ENCODE measurements around the gene CACNB1. TPM values are rescaled to one million over a fixed set of nuclear protein-coding genes. Genes with fewer than 3 reads are reported as not detected.

CACNB1 gene
- total and polyA plus RNA-seq, 2 donors (not counting 1 experiment from before 2014, with no cell fraction given), result 3.8 to 12.4 TPM

DNA sequence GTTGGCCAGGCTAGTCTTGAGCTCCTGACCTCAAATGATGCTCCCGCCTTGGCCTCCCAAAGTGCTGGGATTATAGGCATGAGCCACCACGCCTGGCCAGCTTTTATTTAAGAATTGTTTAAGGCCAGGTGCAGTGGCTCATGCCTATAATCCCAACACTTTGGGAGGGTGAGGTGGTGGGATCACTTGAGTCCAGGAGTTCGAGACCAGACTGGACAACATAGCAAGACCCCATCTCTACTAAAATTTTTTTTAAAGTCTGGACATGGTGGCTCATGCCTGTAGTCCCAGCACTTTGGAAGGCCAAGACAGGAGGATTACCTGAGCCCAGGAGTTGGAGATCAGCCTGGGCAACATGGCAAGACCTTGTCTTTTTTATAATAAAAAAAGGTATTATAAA is 51.2 kb downstream of the CACNB1 start:
- Mint-ChIP-seq H3K27ac (no peak overlapping the region), H3K9me3 (ENCODE audit: insufficient read depth) (no peaks in the 10 kb centered on the region), H3K27me3 (peaks cover 42% of the 10 kb centered on the region), H3K4me1 (peaks cover 4% of the 10 kb centered on the region), H3K4me3 (no peak overlapping the region)
- no peak overlapping the region for H3K9ac ChIP-seq (ENCODE audit: low read length)
- H3K79me2 ChIP-seq (ENCODE audit: control insufficient read depth, insufficient read depth, low read length), result no peaks in the 10 kb centered on the region
- intact Hi-C loops (cut with micrococcal nuclease), result no loop called here
- DNase-seq (no peak), ATAC-seq (ENCODE audit: low read depth) (no peak)
- H4K20me1 ChIP-seq (ENCODE audit: control insufficient read depth, insufficient read depth, low read length, poor library complexity, severe bottlenecking), result no peaks in the 10 kb centered on the region
- peaks cover 0 to 28% (median 14%) of the 10 kb centered on the region in 4 experiments for H3K27me3 ChIP-seq (replicated peaks in 1 of 4; ENCODE audit: control extremely low read depth in 1 of 4, control insufficient read depth in 3 of 4, insufficient read depth in 4 of 4, low read length in 3 of 4)
- peaks cover 0 to 2% (median 1%) of the 10 kb centered on the region in 3 donors for H3K9me3 ChIP-seq (ENCODE audit: control extremely low read depth in 1 of 3, control insufficient read depth in 2 of 3, insufficient read depth in 1 of 3, low read length in 2 of 3)
- H3K4me3 ChIP-seq (ENCODE audit: control extremely low read depth in 1 of 5, extremely low read depth in 1 of 5, insufficient read depth in 1 of 5, low read depth in 2 of 5, low read length in 4 of 5), result no peak overlapping the region
- no peak overlapping the region for H2AFZ ChIP-seq (ENCODE audit: insufficient read depth, low read depth, low read length, poor library complexity, severe bottlenecking)
- H3K27ac ChIP-seq (ENCODE audit: low read length in 2 of 2), result no peak overlapping the region
- WGBS (ENCODE audit: insufficient coverage), result no CpG with 5 or more reads among the region's 3 CpGs
- peaks cover 6 to 8% of the 10 kb centered on the region in 2 donors for H3K4me1 ChIP-seq (ENCODE audit: control insufficient read depth in 2 of 2, insufficient read depth in 2 of 2, low read length in 2 of 2)
- H3K36me3 ChIP-seq (replicated peaks in 1 of 2; ENCODE audit: control extremely low read depth in 1 of 2, control insufficient read depth in 1 of 2, extremely low read depth in 1 of 2, insufficient read depth in 2 of 2, low read length in 1 of 2), result no peaks in the 10 kb centered on the region
- TF ChIP-seq CTCF (IDR thresholded peaks at IDR 0.05), result no peak
- no peak for TF ChIP-seq EZH2 (IDR thresholded peaks at IDR 0.05; ENCODE audit: borderline replicate concordance, insufficient read depth, low read depth, low read length, poor library complexity, severe bottlenecking)
- no peak overlapping the region for H3K4me2 ChIP-seq (replicated peaks; ENCODE audit: low read depth, low read length, poor library complexity, severe bottlenecking)
- POLR2A ChIA-PET, result interaction anchor here (0.6 to 0.7 kb wide), 2 partner anchors 389 to 393 kb away, joined by 5 to 8 read pairs; no protein-coding TSS in a partner anchor
- CTCF ChIA-PET, result interaction anchor here (1.0 to 2.0 kb wide), 3 partner anchors 13 to 163 kb away, joined by 3 to 7 read pairs (median 5); no protein-coding TSS in a partner anchor

- H4K20me1 ChIP-seq (ENCODE audit: control insufficient read depth, insufficient read depth, low read length, poor library complexity, severe bottlenecking), result no peaks in the 10 kb centered on the region
- H3K36me3 ChIP-seq (replicated peaks in 1 of 2; ENCODE audit: control extremely low read depth in 1 of 2, control insufficient read depth in 1 of 2, extremely low read depth in 1 of 2, insufficient read depth in 2 of 2, low read length in 1 of 2), result no peaks in the 10 kb centered on the region
- POLR2A ChIA-PET, result no interaction called here
- H3K27ac Mint-ChIP-seq, result no peak overlapping the region
- H3K4me3 Mint-ChIP-seq, result no peak overlapping the region
- H3K4me2 ChIP-seq (replicated peaks; ENCODE audit: low read depth, low read length, poor library complexity, severe bottlenecking), result no peak overlapping the region
- ATAC-seq (ENCODE audit: low read depth) (no peak), DNase-seq (no peak)
- intact Hi-C loops (cut with micrococcal nuclease), result no loop called here
- 92% methylated on average over 3 of the region's 3 CpGs for WGBS (ENCODE audit: insufficient coverage)
- peaks cover 1 to 4% (median 3%) of the 10 kb centered on the region in 3 donors for H3K9me3 ChIP-seq (ENCODE audit: control extremely low read depth in 1 of 3, control insufficient read depth in 2 of 3, insufficient read depth in 1 of 3, low read length in 2 of 3)
- no peak overlapping the region for H3K4me3 ChIP-seq (ENCODE audit: control extremely low read depth in 1 of 5, extremely low read depth in 1 of 5, insufficient read depth in 1 of 5, low read depth in 2 of 5, low read length in 4 of 5)
- H3K9me3 Mint-ChIP-seq (ENCODE audit: insufficient read depth), result no peaks in the 10 kb centered on the region
- no peaks in the 10 kb centered on the region for H3K4me1 ChIP-seq (ENCODE audit: control insufficient read depth in 2 of 2, insufficient read depth in 2 of 2, low read length in 2 of 2)
- no peaks in the 10 kb centered on the region for H3K79me2 ChIP-seq (ENCODE audit: control insufficient read depth, insufficient read depth, low read length)
- no peak overlapping the region for H3K9ac ChIP-seq (ENCODE audit: low read length)
- no peak overlapping the region for H3K27ac ChIP-seq (ENCODE audit: low read length in 2 of 2)
- TF ChIP-seq CTCF (IDR thresholded peaks at IDR 0.05) (no peak), EZH2 (IDR thresholded peaks at IDR 0.05; ENCODE audit: borderline replicate concordance, insufficient read depth, low read depth, low read length, poor library complexity, severe bottlenecking) (no peak)
- H2AFZ ChIP-seq (ENCODE audit: insufficient read depth, low read depth, low read length, poor library complexity, severe bottlenecking), result no peak overlapping the region
- CTCF ChIA-PET, result interaction anchor here (0.6 kb wide), 1 partner anchor 165 kb away, joined by 3 read pairs; no protein-coding TSS in a partner anchor
- H3K4me1 Mint-ChIP-seq, result no peaks in the 10 kb centered on the region
- H3K27me3 Mint-ChIP-seq, result peaks cover 33% of the 10 kb centered on the region
- H3K27me3 ChIP-seq (replicated peaks in 1 of 4; ENCODE audit: control extremely low read depth in 1 of 4, control insufficient read depth in 3 of 4, insufficient read depth in 4 of 4, low read length in 3 of 4), result peaks cover 0 to 16% (median 7%) of the 10 kb centered on the region in 4 experiments
Observed at GRCh38 chr17:39145143-39145542, 52.3 kb downstream of the CACNB1 start.

Measured in B cell (primary cell).